H9 (cell line): ENCODE measurements around the gene BTBD19. TPM values are rescaled to one million over a fixed set of nuclear protein-coding genes. Genes with fewer than 3 reads are reported as not detected.

Experiments used
- DNase-seq: peaks from one replicate; pipeline ENCODE4 v3.0.0-alpha.2; 2017
- H2AFZ ChIP-seq: one replicate; pipeline ENCODE4 v1.6.1; 2013; ENCODE audit warnings: mild to moderate bottlenecking, low read length, control low read depth, moderate library complexity
- H2AK5ac ChIP-seq: 2 replicates; pipeline ENCODE4 v1.6.1; 2013; ENCODE audit warnings: low read length, control low read depth, mixed read lengths; ENCODE audit not compliant: insufficient read length
- H2BK120ac ChIP-seq: one replicate; pipeline ENCODE4 v1.6.1; 2013; ENCODE audit warnings: low read depth, mild to moderate bottlenecking, low read length, control low read depth, inconsistent platforms; ENCODE audit not compliant: poor library complexity, severe bottlenecking
- H2BK12ac ChIP-seq: 2 replicates; pipeline ENCODE4 v1.6.1; 2013; ENCODE audit warnings: low read length, control low read depth, mixed read lengths, low read depth; ENCODE audit not compliant: insufficient read length
- H2BK15ac ChIP-seq: 2 replicates; pipeline ENCODE4 v1.6.1; 2013; ENCODE audit warnings: low read depth, low read length, control low read depth
- H2BK20ac ChIP-seq: one replicate; pipeline ENCODE4 v1.6.1; 2013; ENCODE audit warnings: low read depth, mild to moderate bottlenecking, low read length, control low read depth, inconsistent platforms; ENCODE audit not compliant: poor library complexity, severe bottlenecking
- H2BK5ac ChIP-seq: 2 replicates; pipeline ENCODE4 v1.6.1; 2013; ENCODE audit warnings: low read length, control low read depth, mixed read lengths; ENCODE audit not compliant: insufficient read length
- H3K14ac ChIP-seq: 2 replicates; pipeline ENCODE4 v1.6.1; 2013; ENCODE audit warnings: low read length, control low read depth; ENCODE audit not compliant: insufficient read depth
- H3K18ac ChIP-seq: 2 replicates; pipeline ENCODE4 v1.6.1; 2013; ENCODE audit warnings: low read depth, mild to moderate bottlenecking, mixed read lengths, low read length, control low read depth; ENCODE audit not compliant: insufficient read length
- H3K23ac ChIP-seq: 2 replicates; pipeline ENCODE4 v1.6.1; 2013; ENCODE audit warnings: low read length, control low read depth, mixed read lengths, low read depth; ENCODE audit not compliant: insufficient read length
- H3K23me2 ChIP-seq: 2 replicates; pipeline ENCODE4 v1.6.1; 2013; ENCODE audit warnings: low read depth, mild to moderate bottlenecking, mixed read lengths, low read length, control low read depth; ENCODE audit not compliant: insufficient read length, poor library complexity, severe bottlenecking
- H3K27ac ChIP-seq: 2 replicates; pipeline ENCODE4 v1.5.1; 2013; ENCODE audit warnings: low read length, control low read depth, mixed read lengths, low read depth; ENCODE audit not compliant: insufficient read length
- H3K27me3 ChIP-seq: 2 replicates; pipeline ENCODE4 v1.6.1; 2013; ENCODE audit warnings: low read length, control low read depth, inconsistent platforms; ENCODE audit not compliant: insufficient read depth
- H3K4ac ChIP-seq: 2 replicates; pipeline ENCODE4 v1.6.1; 2013; ENCODE audit warnings: low read depth, mild to moderate bottlenecking, control low read depth, inconsistent platforms, low read length, moderate library complexity
- H3K4me1 ChIP-seq: 2 replicates; pipeline ENCODE4 v1.6.1; 2013; ENCODE audit warnings: low read length, control low read depth, inconsistent platforms; ENCODE audit not compliant: insufficient read depth
- H3K4me2 ChIP-seq: 2 replicates; pipeline ENCODE4 v1.6.1; 2013; ENCODE audit warnings: low read length, control low read depth, mixed read lengths; ENCODE audit not compliant: insufficient read length, insufficient read depth
- H3K56ac ChIP-seq: 2 replicates; pipeline ENCODE4 v1.6.1; 2013; ENCODE audit warnings: low read depth, mild to moderate bottlenecking, mixed read lengths, low read length, control low read depth; ENCODE audit not compliant: insufficient read length
- H3K79me1 ChIP-seq: 2 replicates; pipeline ENCODE4 v1.6.1; 2013; ENCODE audit warnings: low read depth, mild to moderate bottlenecking, moderate library complexity, low read length, control low read depth, inconsistent platforms; ENCODE audit not compliant: insufficient read depth, poor library complexity, severe bottlenecking
- H3K79me2 ChIP-seq: 2 replicates; pipeline ENCODE4 v1.6.1; 2013; ENCODE audit warnings: low read length, control low read depth, inconsistent platforms; ENCODE audit not compliant: insufficient read depth
- H3K9ac ChIP-seq: 2 replicates; pipeline ENCODE4 v1.6.1; 2013; ENCODE audit warnings: low read length, control low read depth, mixed read lengths; ENCODE audit not compliant: insufficient read length; ENCODE audit errors: extremely low read depth
- H3K9me3 ChIP-seq: one replicate; pipeline ENCODE4 v1.6.1; 2013; ENCODE audit warnings: low read depth, low read length, inconsistent platforms; ENCODE audit not compliant: control insufficient read depth
- H3T11ph ChIP-seq: one replicate; pipeline ENCODE4 v1.6.1; 2013; ENCODE audit warnings: mild to moderate bottlenecking, low read length, control low read depth, inconsistent platforms
- H4K20me1 ChIP-seq: one replicate; pipeline ENCODE4 v1.6.1; 2013; ENCODE audit not compliant: control insufficient read depth, insufficient read length, insufficient read depth
- H4K5ac ChIP-seq: 2 replicates; pipeline ENCODE4 v1.6.1; 2013; ENCODE audit warnings: low read depth, mild to moderate bottlenecking, mixed read lengths, low read length, control low read depth; ENCODE audit not compliant: insufficient read length
- H4K8ac ChIP-seq: replicated peaks from 2 replicates; pipeline ENCODE4 v1.6.1; 2013; ENCODE audit warnings: low read length, control low read depth, mixed read lengths, low read depth; ENCODE audit not compliant: insufficient read length
- H4K91ac ChIP-seq: 2 replicates; pipeline ENCODE4 v1.6.1; 2013; ENCODE audit warnings: low read depth, mild to moderate bottlenecking, moderate library complexity, mixed read lengths, low read length, control low read depth; ENCODE audit not compliant: insufficient read length
- H3K27ac Mint-ChIP-seq, 3 experiments: 2 replicates in 2 of 3; 3 replicates in 1 of 3; pipeline ENCODE4 v1.8.0; 2020 to 2021; ENCODE audit warnings: mixed read lengths in 3 of 3, mild to moderate bottlenecking in 1 of 3, moderate library complexity in 1 of 3
- H3K27me3 Mint-ChIP-seq: 2 replicates; pipeline ENCODE4 v1.8.0; 2021; ENCODE audit warnings: low read depth, mild to moderate bottlenecking, moderate library complexity, mixed read lengths
- H3K36me3 Mint-ChIP-seq, 3 experiments: 2 replicates in 2 of 3; 3 replicates in 1 of 3; pipeline ENCODE4 v1.8.0; 2020 to 2021; ENCODE audit warnings: low read depth in 3 of 3, mixed read lengths in 3 of 3; ENCODE audit not compliant: insufficient read depth in 1 of 3
- H3K4me1 Mint-ChIP-seq, 2 experiments: 2 replicates each; pipeline ENCODE4 v1.8.0; 2020; ENCODE audit warnings: mixed read lengths in 2 of 2
- H3K4me3 Mint-ChIP-seq, 2 experiments: 2 replicates in 1 of 2; 3 replicates in 1 of 2; pipeline ENCODE4 v1.8.0; 2020 to 2021; ENCODE audit warnings: mild to moderate bottlenecking in 2 of 2, mixed read lengths in 2 of 2, moderate library complexity in 1 of 2
- H3K9me3 Mint-ChIP-seq, 2 experiments: 2 replicates in 1 of 2; 3 replicates in 1 of 2; pipeline ENCODE4 v1.8.0; 2020; ENCODE audit warnings: mild to moderate bottlenecking in 2 of 2, mixed read lengths in 2 of 2, moderate library complexity in 1 of 2
- CTCF ChIP-seq: fragments of 200-600 bp; sonication (generic); conservative IDR thresholded peaks from 3 replicates; pipeline ENCODE4 v1.8.0; 2021; ENCODE audit warnings: antibody characterized with exemption, mild to moderate bottlenecking
- WGBS: extraction: QIAGEN DNeasy Blood & Tissue Kit; methylation state at CpG from one replicate; pipeline ENCODE4 v1.1.7; 2013; ENCODE audit warnings: missing lambda C conversion rate, low lambda C conversion rate, mixed read lengths; ENCODE audit not compliant: insufficient read length; ENCODE audit errors: extremely low coverage; 5-methylcytosine and 5-hydroxymethylcytosine counted together
- total RNA-seq: library from RNA; stranded (reverse); gene quantifications from 2 replicates; pipeline ENCODE4 v1.2.1, GENCODE V29; 2021

Gene BTBD19
- total RNA-seq, 1 experiment from 2014 or later: 1.9 TPM

DNA sequence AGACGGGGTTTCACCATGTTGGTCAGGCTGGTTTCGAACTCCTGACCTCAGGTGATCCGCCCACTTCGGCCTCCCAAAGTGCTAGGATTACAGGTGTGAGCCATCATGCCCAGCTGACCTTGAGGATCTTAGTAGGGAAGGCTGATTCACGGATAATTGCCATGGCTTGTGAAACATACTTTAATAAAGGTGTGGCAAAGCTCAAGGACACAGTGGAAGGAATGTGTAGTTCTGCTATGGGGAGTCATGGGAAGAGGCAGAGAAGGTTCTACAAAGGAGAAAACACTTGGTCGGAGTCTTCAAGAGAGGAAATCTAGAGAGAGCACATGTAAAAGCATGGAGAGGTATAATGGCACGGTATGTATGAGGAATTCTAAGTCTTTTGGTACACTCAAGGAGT lies 47.4 kb downstream of the BTBD19 start:
- no peak overlapping the region for H3K23ac ChIP-seq
- H3K4me1 ChIP-seq: no peaks in the 10 kb centered on the region
- H3K4ac ChIP-seq: no peak overlapping the region
- Mint-ChIP-seq H3K36me3 (peaks cover 0 to 13% (median 5%) of the 10 kb centered on the region in 3 experiments; a peak in 4 of 7 replicates), H3K9me3 (no peaks in the 10 kb centered on the region; a peak in 1 of 5 replicates), H3K4me1 (peaks cover 4 to 5% of the 10 kb centered on the region in 2 experiments), H3K27me3 (no peaks in the 10 kb centered on the region; the same call in 1 of the 2 replicates), H3K27ac (no peak overlapping the region), H3K4me3 (no peak overlapping the region)
- TF ChIP-seq CTCF: no peak
- no peak overlapping the region for H3T11ph ChIP-seq
- H4K91ac ChIP-seq: no peak overlapping the region
- H3K79me1 ChIP-seq: no peaks in the 10 kb centered on the region
- no peaks in the 10 kb centered on the region for H3K27me3 ChIP-seq
- no peak overlapping the region for H4K8ac ChIP-seq
- H3K79me2 ChIP-seq: no peaks in the 10 kb centered on the region
- no peak for DNase-seq
- no peaks in the 10 kb centered on the region for H3K9me3 ChIP-seq
- no peak overlapping the region for H3K14ac ChIP-seq
- H3K23me2 ChIP-seq: no peaks in the 10 kb centered on the region
- H3K4me2 ChIP-seq: no peak overlapping the region
- no peak overlapping the region for H3K27ac ChIP-seq
- H2BK15ac ChIP-seq: no peak overlapping the region
- H3K18ac ChIP-seq: no peak overlapping the region
- no peak overlapping the region for H3K56ac ChIP-seq
- H2BK20ac ChIP-seq: no peak overlapping the region
- WGBS: no CpG with 5 or more reads among the region's 7 CpGs
- H2BK12ac ChIP-seq: no peak overlapping the region
- no peak overlapping the region for H4K5ac ChIP-seq
- no peak overlapping the region for H2AK5ac ChIP-seq
- H2AFZ ChIP-seq: no peak overlapping the region
- H4K20me1 ChIP-seq: no peaks in the 10 kb centered on the region
- H2BK120ac ChIP-seq: no peak overlapping the region
- H3K9ac ChIP-seq: no peak overlapping the region
- H2BK5ac ChIP-seq: no peak overlapping the region
